Esophagus (tissue), 2 donors: ENCODE measurements around the gene CCT7. TPM values are rescaled to one million over a fixed set of nuclear protein-coding genes. Genes with fewer than 3 reads are reported as not detected.
"Not testable (repeated sequence)": the region's sequence is repeated elsewhere in the genome, so short reads cannot be mapped to it uniquely, and the experiment has no call there.

Source experiments
- H3K27ac ChIP-seq, 2 donors: one replicate each; pipeline ENCODE4 v1.5.1; 2013; ENCODE audit warnings: low read depth in 2 of 2, mild to moderate bottlenecking in 2 of 2, inconsistent platforms in 1 of 2, low read length in 1 of 2, moderate library complexity in 1 of 2
- H3K27me3 ChIP-seq, 2 donors: one replicate each; pipeline ENCODE4 v1.6.1; 2013; ENCODE audit warnings: low read length in 2 of 2, control low read depth in 1 of 2, mild to moderate bottlenecking in 1 of 2; ENCODE audit not compliant: insufficient read depth in 2 of 2, control insufficient read depth in 1 of 2
- H3K36me3 ChIP-seq, 2 donors: one replicate each; pipeline ENCODE4 v1.6.1; 2013; ENCODE audit warnings: low read length in 1 of 2; ENCODE audit not compliant: control insufficient read depth in 2 of 2, insufficient read depth in 2 of 2
- H3K4me1 ChIP-seq, 2 donors: one replicate each; pipeline ENCODE4 v1.6.1; 2013; ENCODE audit warnings: low read length in 1 of 2; ENCODE audit not compliant: control insufficient read depth in 2 of 2, insufficient read depth in 2 of 2
- H3K4me3 ChIP-seq, 2 donors: one replicate each; pipeline ENCODE4 v1.5.1; 2013; ENCODE audit warnings: low read length in 2 of 2, mild to moderate bottlenecking in 2 of 2, low read depth in 1 of 2, moderate library complexity in 1 of 2
- H3K9me3 ChIP-seq, 2 donors: one replicate each; pipeline ENCODE4 v1.6.1; 2013; ENCODE audit warnings: mild to moderate bottlenecking in 2 of 2, low read depth in 1 of 2, low read length in 1 of 2, moderate library complexity in 1 of 2; ENCODE audit not compliant: control insufficient read depth in 2 of 2, insufficient read depth in 1 of 2
- WGBS, 2 donors: extraction: QIAGEN DNeasy Blood & Tissue Kit; methylation state at CpG; one replicate each; pipeline ENCODE4 v1.1.7; 2013; 5-methylcytosine and 5-hydroxymethylcytosine counted together
- polyA plus RNA-seq, 2 donors: library from polyadenylated mRNA; stranded (reverse); fragments of 200-250 nt; gene quantifications; one replicate each; pipeline ENCODE4 v1.2.3, GENCODE V29; 2013
- donor health status: healthy with polysubstance abuse.
- donor health status: Bipolar disorder and iron deficiency.

CCT7 gene
- polyA plus RNA-seq, 2 donors: 101 to 164 TPM

- WGBS, 2 donors: 96 to 99% methylated on average over 8 to 9 of the region's 9 CpGs
- H3K9me3 ChIP-seq: no peaks in the 10 kb centered on the region
- H3K36me3 ChIP-seq: peaks cover 5 to 6% of the 10 kb centered on the region in 2 donors
- H3K4me1 ChIP-seq: peaks cover 0 to 2% of the 10 kb centered on the region in 2 donors
- H3K4me3 ChIP-seq: no peak overlapping the region
- no peaks in the 10 kb centered on the region for H3K27me3 ChIP-seq
- no peak overlapping the region for H3K27ac ChIP-seq
Observed at GRCh38 chr2:73258913-73259215, 24.8 kb downstream of the CCT7 start.

- Histone ChIP-seq H3K36me3 (peaks cover 2 to 5% of the 10 kb centered on the region in 2 donors), H3K4me3 (no peak overlapping the region), H3K9me3 (no peaks in the 10 kb centered on the region), H3K4me1 (peaks cover 0 to 2% of the 10 kb centered on the region in 2 donors), H3K27me3 (no peaks in the 10 kb centered on the region), H3K27ac (no peak overlapping the region)
- WGBS, 2 donors: 91 to 94% methylated on average over 8 of the region's 8 CpGs
Observed at GRCh38 chr2:73259276-73259675, 25.2 kb downstream of the CCT7 start.

GRCh38 chr2:73259704-73260337, 25.7 kb downstream of the CCT7 start:
- no peak overlapping the region for H3K4me3 ChIP-seq
- no peaks in the 10 kb centered on the region for H3K27me3 ChIP-seq
- 78 to 96% methylated on average over 4 of the region's 4 CpGs for WGBS, 2 donors

GRCh38 chr2:73260338-73260984, 26.4 kb downstream of the CCT7 start:
- Histone ChIP-seq H3K27ac (no peak overlapping the region), H3K9me3 (no peaks in the 10 kb centered on the region), H3K4me3 (no peak overlapping the region), H3K27me3 (no peaks in the 10 kb centered on the region), H3K4me1 (no peaks in the 10 kb centered on the region), H3K36me3 (no peaks in the 10 kb centered on the region)
- 50 to 54% methylated on average over 17 of the region's 17 CpGs for WGBS, 2 donors

More at GRCh38 chr2:73259704-73260337, 25.7 kb downstream of the CCT7 start:
- H3K36me3 ChIP-seq: peaks cover 0 to 3% of the 10 kb centered on the region in 2 donors
- H3K27ac ChIP-seq: no peak overlapping the region
- peaks cover 0 to 2% of the 10 kb centered on the region in 2 donors for H3K4me1 ChIP-seq
- no peaks in the 10 kb centered on the region for H3K9me3 ChIP-seq

- no peaks in the 10 kb centered on the region for H3K36me3 ChIP-seq
- H3K9me3 ChIP-seq: no peaks in the 10 kb centered on the region
- no peaks in the 10 kb centered on the region for H3K4me1 ChIP-seq
- H3K27me3 ChIP-seq: no peaks in the 10 kb centered on the region
- H3K4me3 ChIP-seq: no peak overlapping the region
- H3K27ac ChIP-seq: no peak overlapping the region
- WGBS, 2 donors: 91 to 95% methylated on average over 4 of the region's 4 CpGs
Observed at GRCh38 chr2:73262108-73262651, 28.1 kb downstream of the CCT7 start.

- not testable (repeated sequence) for H3K9me3 ChIP-seq, H3K27ac ChIP-seq, H3K4me3 ChIP-seq, H3K36me3 ChIP-seq, H3K4me1 ChIP-seq, H3K27me3 ChIP-seq
- WGBS, 2 donors: 90 to 93% methylated on average over 18 of the region's 18 CpGs
Observed at GRCh38 chr2:73262691-73263429, 28.8 kb downstream of the CCT7 start.

- Histone ChIP-seq H3K27ac (no peak overlapping the region), H3K9me3 (no peaks in the 10 kb centered on the region)
- 92 to 94% methylated on average over 16 of the region's 16 CpGs for WGBS, 2 donors
Observed at GRCh38 chr2:73263540-73264331, 29.6 kb downstream of the CCT7 start.

GRCh38 chr2:73264332-73264606, 30.2 kb downstream of the CCT7 start:
- H3K9me3 ChIP-seq: peaks cover 0 to 1% of the 10 kb centered on the region in 2 donors
- H3K4me1 ChIP-seq: peaks cover 0 to 9% of the 10 kb centered on the region in 2 donors
- WGBS, 2 donors: 91 to 94% methylated on average over 15 of the region's 15 CpGs
- no peak overlapping the region for H3K4me3 ChIP-seq
- no peak overlapping the region for H3K27ac ChIP-seq
- H3K36me3 ChIP-seq: no peaks in the 10 kb centered on the region
- H3K27me3 ChIP-seq: no peaks in the 10 kb centered on the region

More at GRCh38 chr2:73263540-73264331, 29.6 kb downstream of the CCT7 start:
- Histone ChIP-seq H3K27me3 (no peaks in the 10 kb centered on the region), H3K36me3 (no peaks in the 10 kb centered on the region), H3K4me3 (no peak overlapping the region), H3K4me1 (peaks cover 0 to 5% of the 10 kb centered on the region in 2 donors)

- no peaks in the 10 kb centered on the region for H3K36me3 ChIP-seq
- 90 to 92% methylated on average over 4 of the region's 4 CpGs for WGBS, 2 donors
- peaks cover 0 to 1% of the 10 kb centered on the region in 2 donors for H3K9me3 ChIP-seq
- H3K27me3 ChIP-seq: no peaks in the 10 kb centered on the region
- peaks cover 0 to 12% of the 10 kb centered on the region in 2 donors for H3K4me1 ChIP-seq
- no peak overlapping the region for H3K4me3 ChIP-seq
- H3K27ac ChIP-seq: no peak overlapping the region
Observed at GRCh38 chr2:73264783-73265182, 30.7 kb downstream of the CCT7 start.
